DND-41 (cell line): ENCODE measurements around the gene ZNF844.

ENCODE experiments used
- ATAC-seq: fragments of 200-7000 bp; cut with Tn5 transposase; 3 replicates; pipeline ENCODE4 v1.9.1; 2021; ENCODE audit warnings: low read depth; ENCODE audit not compliant: insufficient read depth
- DNase-seq: peaks from one replicate; pipeline ENCODE4 v3.0.0-alpha.2; 2020
- H2AFZ ChIP-seq: 2 replicates; pipeline ENCODE4 v1.6.0; 2012; ENCODE audit warnings: low read depth, low read length
- H3K27ac ChIP-seq: 2 replicates; pipeline ENCODE4 v1.5.1; 2012; ENCODE audit warnings: low read length, inconsistent platforms
- H3K27me3 ChIP-seq: fragments of 200-600 bp; sonication (generic); 2 replicates; pipeline ENCODE4 v1.6.0; 2012; ENCODE audit warnings: low read length, mild to moderate bottlenecking, inconsistent platforms; ENCODE audit not compliant: insufficient read depth, poor library complexity
- H3K36me3 ChIP-seq: 2 replicates; pipeline ENCODE4 v1.5.1; 2012; ENCODE audit warnings: low read length, inconsistent platforms; ENCODE audit not compliant: insufficient read depth
- H3K4me1 ChIP-seq: 2 replicates; pipeline ENCODE4 v1.5.1; 2012; ENCODE audit warnings: mild to moderate bottlenecking, low read length; ENCODE audit not compliant: insufficient read depth
- H3K4me2 ChIP-seq: 2 replicates; pipeline ENCODE4 v1.6.0; 2012; ENCODE audit warnings: mild to moderate bottlenecking, moderate library complexity, low read length, inconsistent platforms; ENCODE audit not compliant: insufficient read depth
- H3K4me3 ChIP-seq, 2 experiments: fragments of 200-600 bp in 1 of 2; shearing (Covaris generic) in 1 of 2; 2 replicates each; pipeline ENCODE4 v1.5.1; 2012 to 2016; ENCODE audit warnings: inconsistent platforms in 2 of 2, low read length in 2 of 2, mild to moderate bottlenecking in 2 of 2, low read depth in 1 of 2, moderate library complexity in 1 of 2
- H3K79me2 ChIP-seq: 2 replicates; pipeline ENCODE4 v1.6.0; 2012; ENCODE audit warnings: low read length, inconsistent platforms; ENCODE audit not compliant: insufficient read depth
- H3K9ac ChIP-seq: 2 replicates; pipeline ENCODE4 v1.6.0; 2012; ENCODE audit warnings: low read depth, mild to moderate bottlenecking, inconsistent platforms, low read length, moderate library complexity
- H3K9me3 ChIP-seq: 2 replicates; pipeline ENCODE4 v1.5.1; 2012; ENCODE audit warnings: low read length, moderate library complexity, mild to moderate bottlenecking, inconsistent platforms; ENCODE audit not compliant: insufficient read depth, severe bottlenecking
- H4K20me1 ChIP-seq: 2 replicates; pipeline ENCODE4 v1.6.0; 2012; ENCODE audit warnings: low read length; ENCODE audit not compliant: insufficient read depth
- EZH2 ChIP-seq: IDR thresholded peaks from 3 replicates; pipeline ENCODE4 v1.6.1; 2012; ENCODE audit warnings: borderline replicate concordance, low read depth, mild to moderate bottlenecking, moderate library complexity, low read length, inconsistent platforms; ENCODE audit not compliant: severe bottlenecking
- TF ChIP-seq, protein P1 (sequence below): IDR thresholded peaks from 2 replicates; pipeline ENCODE4 v1.5.1; 2012; ENCODE audit warnings: borderline replicate concordance, low read length, moderate library complexity, mild to moderate bottlenecking; ENCODE audit not compliant: poor library complexity, severe bottlenecking; ENCODE audit errors: extremely low read depth

The ZNF844 gene

GRCh38 chr19:12064590-12065538, at the start of gene ZNF844:
Gene ZNF844 (plus strand): TSS chr19:12064731. CDS start chr19:12064874, 143 bp downstream.
- TF ChIP-seq, protein P1, sequence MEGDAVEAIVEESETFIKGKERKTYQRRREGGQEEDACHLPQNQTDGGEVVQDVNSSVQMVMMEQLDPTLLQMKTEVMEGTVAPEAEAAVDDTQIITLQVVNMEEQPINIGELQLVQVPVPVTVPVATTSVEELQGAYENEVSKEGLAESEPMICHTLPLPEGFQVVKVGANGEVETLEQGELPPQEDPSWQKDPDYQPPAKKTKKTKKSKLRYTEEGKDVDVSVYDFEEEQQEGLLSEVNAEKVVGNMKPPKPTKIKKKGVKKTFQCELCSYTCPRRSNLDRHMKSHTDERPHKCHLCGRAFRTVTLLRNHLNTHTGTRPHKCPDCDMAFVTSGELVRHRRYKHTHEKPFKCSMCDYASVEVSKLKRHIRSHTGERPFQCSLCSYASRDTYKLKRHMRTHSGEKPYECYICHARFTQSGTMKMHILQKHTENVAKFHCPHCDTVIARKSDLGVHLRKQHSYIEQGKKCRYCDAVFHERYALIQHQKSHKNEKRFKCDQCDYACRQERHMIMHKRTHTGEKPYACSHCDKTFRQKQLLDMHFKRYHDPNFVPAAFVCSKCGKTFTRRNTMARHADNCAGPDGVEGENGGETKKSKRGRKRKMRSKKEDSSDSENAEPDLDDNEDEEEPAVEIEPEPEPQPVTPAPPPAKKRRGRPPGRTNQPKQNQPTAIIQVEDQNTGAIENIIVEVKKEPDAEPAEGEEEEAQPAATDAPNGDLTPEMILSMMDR: no peak
- ATAC-seq: peak; percentile 79
- Histone ChIP-seq H3K9ac (peak within 1 kb of the TSS; percentile 94), H3K36me3 (no peaks in the 10 kb centered on the region), H3K4me1 (peaks cover 25% of the 10 kb centered on the region), H4K20me1 (no peaks in the 10 kb centered on the region; the same call in 1 of the 2 replicates), H3K4me3 (peak within 1 kb of the TSS; percentile 77 to 86), H2AFZ (peak within 1 kb of the TSS; percentile 93), H3K27me3 (no peaks in the 10 kb centered on the region), H3K9me3 (no peaks in the 10 kb centered on the region), H3K4me2 (peak within 1 kb of the TSS; percentile 92), H3K79me2 (peaks cover 27% of the 10 kb centered on the region), H3K27ac (peak within 1 kb of the TSS; percentile 88)
- DNase-seq: peak; percentile 83

DNA sequence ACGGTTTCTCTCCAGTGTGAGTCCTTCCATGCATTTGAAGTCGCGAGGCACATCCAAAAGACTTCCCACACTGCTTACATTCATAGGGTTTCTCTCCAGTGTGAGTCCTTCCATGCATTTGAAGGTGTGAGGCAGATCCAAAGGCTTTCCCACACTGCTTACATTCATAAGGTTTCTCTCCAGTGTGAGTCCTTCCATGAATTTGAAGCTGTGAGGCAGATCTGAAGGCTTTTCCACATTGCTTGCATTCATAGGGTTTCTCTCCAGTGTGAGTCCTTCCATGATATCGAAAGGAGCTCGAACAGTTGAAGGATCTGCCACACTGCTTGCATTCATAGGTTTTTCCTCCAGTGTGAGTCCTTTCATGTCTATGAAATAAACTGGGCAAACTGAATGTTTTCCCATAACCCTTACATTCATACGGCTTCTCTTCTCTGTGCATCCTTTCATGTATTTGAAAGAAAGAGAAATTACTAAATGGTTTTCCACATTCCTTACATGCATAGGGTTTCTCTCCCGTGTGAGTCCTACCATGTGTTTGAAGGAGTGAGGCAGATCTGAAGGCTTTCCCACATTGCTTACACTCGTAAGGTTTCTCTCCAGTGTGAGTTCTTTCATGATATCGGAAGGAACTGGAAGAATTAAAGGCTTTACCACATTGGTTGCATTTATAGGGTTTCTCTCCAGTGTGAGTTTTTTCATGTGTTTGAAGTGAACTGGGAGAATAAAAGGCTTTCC, 49.3 kb upstream of the ZNF844 start:
- ATAC-seq (no peak), DNase-seq (no peak)
- no peak overlapping the region for H2AFZ ChIP-seq
- H3K79me2 ChIP-seq: peaks cover 26% of the 10 kb centered on the region
- H3K9ac ChIP-seq: no peak overlapping the region
- H3K4me2 ChIP-seq: no peak overlapping the region
- no peak overlapping the region for H3K4me3 ChIP-seq
- peaks cover 70% of the 10 kb centered on the region for H3K36me3 ChIP-seq
- peaks cover 58% of the 10 kb centered on the region for H3K9me3 ChIP-seq
- no peaks in the 10 kb centered on the region for H3K4me1 ChIP-seq
- H4K20me1 ChIP-seq: no peaks in the 10 kb centered on the region
- TF ChIP-seq, protein P1: no peak
- TF ChIP-seq EZH2: no peak
- no peak overlapping the region for H3K27ac ChIP-seq
- no peaks in the 10 kb centered on the region for H3K27me3 ChIP-seq

GRCh38 chr19:12015753-12016116, 48.8 kb upstream of the ZNF844 start:
- Histone ChIP-seq H3K36me3 (peaks cover 70% of the 10 kb centered on the region), H3K27ac (no peak overlapping the region), H3K4me3 (no peak overlapping the region)

More at GRCh38 chr19:12015753-12016116, 48.8 kb upstream of the ZNF844 start:
- Histone ChIP-seq H3K9me3 (peaks cover 62% of the 10 kb centered on the region), H2AFZ (no peak overlapping the region), H3K27me3 (no peaks in the 10 kb centered on the region), H3K4me2 (no peak overlapping the region), H3K9ac (no peak overlapping the region), H3K79me2 (peaks cover 25% of the 10 kb centered on the region), H3K4me1 (no peaks in the 10 kb centered on the region), H4K20me1 (no peaks in the 10 kb centered on the region)
- ATAC-seq (no peak), DNase-seq (no peak)
- no peak for TF ChIP-seq EZH2
- TF ChIP-seq, protein P1: no peak
